Keratinocyte (primary cell): Measurements from ENCODE around the gene CAMK2G. TPM values are rescaled to one million over a fixed set of nuclear protein-coding genes. Genes with fewer than 3 reads are reported as not detected.

Experiments used
- DNase-seq: peaks from one replicate; pipeline ENCODE4 v3.0.0-alpha.2; 2011; ENCODE audit warnings: low read depth, missing footprints, low spot score
- FAIRE-seq: peaks from 2 replicates; lab custom pipeline; 2011; peaks lifted over from hg19 to GRCh38; lab: Jason Lieb, UNC
- H2AFZ ChIP-seq: 2 replicates; pipeline ENCODE4 v1.6.0; 2012; ENCODE audit warnings: low read length, control low read depth, inconsistent platforms; ENCODE audit not compliant: control insufficient read depth
- H3K27ac ChIP-seq: 2 replicates; pipeline ENCODE4 v1.5.1; 2011; ENCODE audit warnings: low read length; ENCODE audit not compliant: control insufficient read depth, insufficient read depth
- H3K27me3 ChIP-seq: 3 replicates; pipeline ENCODE4 v1.6.0; 2011; ENCODE audit warnings: low read length; ENCODE audit not compliant: control insufficient read depth, insufficient read depth; ENCODE audit errors: extremely low read depth
- H3K36me3 ChIP-seq, 2 experiments: 2 replicates in 1 of 2; 3 replicates in 1 of 2; pipeline ENCODE4 v1.5.1; 2011; ENCODE audit warnings: low read length in 2 of 2, mild to moderate bottlenecking in 1 of 2; ENCODE audit not compliant: control insufficient read depth in 2 of 2, insufficient read depth in 2 of 2; ENCODE audit errors: extremely low read depth in 1 of 2
- H3K4me1 ChIP-seq: 3 replicates; pipeline ENCODE4 v1.5.1; 2011; ENCODE audit warnings: low read length; ENCODE audit not compliant: control insufficient read depth, insufficient read depth; ENCODE audit errors: extremely low read depth
- H3K4me2 ChIP-seq: 3 replicates; pipeline ENCODE4 v1.6.0; 2011; ENCODE audit warnings: low read depth, low read length; ENCODE audit not compliant: control insufficient read depth, insufficient read depth; ENCODE audit errors: extremely low read depth
- H3K4me3 ChIP-seq, 3 experiments: fragments of 200-600 bp in 1 of 3; sonication (generic) in 1 of 3; 2 replicates in 2 of 3; 3 replicates in 1 of 3; pipeline ENCODE4 v1.5.1; 2011 to 2016; ENCODE audit warnings: low read length in 3 of 3, mild to moderate bottlenecking in 3 of 3, control low read depth in 2 of 3, inconsistent platforms in 1 of 3, low read depth in 1 of 3, mixed read lengths in 1 of 3, mixed run types in 1 of 3, moderate library complexity in 1 of 3; ENCODE audit not compliant: control insufficient read depth in 2 of 3, insufficient read depth in 2 of 3; ENCODE audit errors: extremely low read depth in 1 of 3
- H3K79me2 ChIP-seq: 2 replicates; pipeline ENCODE4 v1.6.0; 2012; ENCODE audit warnings: low read length; ENCODE audit not compliant: control insufficient read depth, insufficient read depth
- H3K9ac ChIP-seq: 3 replicates; pipeline ENCODE4 v1.6.0; 2011; ENCODE audit warnings: low read length; ENCODE audit not compliant: control insufficient read depth, insufficient read depth; ENCODE audit errors: extremely low read depth
- H3K9me1 ChIP-seq: 3 replicates; pipeline ENCODE4 v1.6.0; 2011; ENCODE audit warnings: low read length; ENCODE audit not compliant: control insufficient read depth, insufficient read depth; ENCODE audit errors: extremely low read depth
- H3K9me3 ChIP-seq: 2 replicates; pipeline ENCODE4 v1.5.1; 2012; ENCODE audit warnings: low read depth, low read length; ENCODE audit not compliant: control insufficient read depth
- H4K20me1 ChIP-seq: 3 replicates; pipeline ENCODE4 v1.6.0; 2011; ENCODE audit warnings: low read length; ENCODE audit not compliant: control insufficient read depth, insufficient read depth; ENCODE audit errors: extremely low read depth
- CTCF ChIP-seq, 3 experiments: IDR thresholded peaks in 1 of 3; conservative IDR thresholded peaks in 1 of 3; optimal IDR thresholded peaks in 1 of 3; 2 replicates in 2 of 3; 3 replicates in 1 of 3; pipeline versions ENCODE3 to v1.5.1; 2011; ENCODE audit warnings: low read length in 3 of 3, mild to moderate bottlenecking in 3 of 3, moderate library complexity in 2 of 3, control low read depth in 1 of 3, inconsistent platforms in 1 of 3; ENCODE audit not compliant: insufficient read depth in 2 of 3; ENCODE audit errors: extremely low read depth in 1 of 3
- EZH2 ChIP-seq: IDR thresholded peaks from one replicate; pipeline ENCODE4 v1.6.1; 2012; ENCODE audit warnings: inconsistent platforms, mild to moderate bottlenecking, low read length, moderate library complexity
- dilution Hi-C: fragments of 300-500 bp; cut with MboI; formaldehyde crosslinking; loops from one replicate; pipeline ENCODE4 v1.7.0; 2020; ENCODE audit warnings: low sequenced_read_pairs; ENCODE audit not compliant: extremely low pct_ligation_motif_present
- polyA plus RNA-seq, 5 experiments: library from polyadenylated mRNA; depleted of rRNA in 3 of 5; stranded (reverse) in 3 of 5; stranded (forward) in 1 of 5; unstranded in 1 of 5; fragments of >200 nt; gene quantifications; 1 replicate in 1 of 5; 2 replicates in 3 of 5; 3 replicates in 1 of 5; pipeline versions ENCODE4 v1.2.1 to v1.2.3, GENCODE V29; 2011 to 2012; ENCODE audit warnings: missing spikeins in 2 of 5, low read depth in 1 of 5, low replicate concordance in 1 of 5

CAMK2G gene
- polyA plus RNA-seq, 1 donor (not counting 4 experiments of a cell fraction or from before 2014, with no cell fraction given) = 17.6 TPM

- H3K36me3 ChIP-seq = peaks cover 21 to 25% of the 10 kb centered on the region in 2 experiments
- H3K4me2 ChIP-seq = no peak overlapping the region
- H2AFZ ChIP-seq = no peak overlapping the region
- DNase-seq (no peak), FAIRE-seq (no peak)
- no peaks in the 10 kb centered on the region for H3K9me1 ChIP-seq
- H3K27ac ChIP-seq = no peak overlapping the region
- H3K79me2 ChIP-seq = no peaks in the 10 kb centered on the region
- H3K4me1 ChIP-seq = peaks cover 8% of the 10 kb centered on the region
- no peaks in the 10 kb centered on the region for H3K9me3 ChIP-seq
- no peaks in the 10 kb centered on the region for H3K27me3 ChIP-seq
- dilution Hi-C loops = no loop called here
- H3K9ac ChIP-seq = no peak overlapping the region
- TF ChIP-seq EZH2 (no peak), CTCF (optimal IDR thresholded peaks at IDR 0.05 in 1 of 3, IDR thresholded peaks at IDR 0.05 in 1 of 3, conservative IDR thresholded peaks at IDR 0.05 in 1 of 3; ENCODE audit: extremely low read depth in 1 of 3, insufficient read depth in 2 of 3, low read length in 3 of 3) (no peak)
- H4K20me1 ChIP-seq = peaks cover 3% of the 10 kb centered on the region
- H3K4me3 ChIP-seq = no peak overlapping the region
These were observed 33.8 kb downstream of the CAMK2G start for GRCh38 chr10:73840403-73841060.

GRCh38 chr10:73840056-73840402 is 34.3 kb downstream of the CAMK2G start:
- Histone ChIP-seq H3K79me2 (no peaks in the 10 kb centered on the region), H3K27me3 (no peaks in the 10 kb centered on the region), H3K9me1 (no peaks in the 10 kb centered on the region), H3K4me2 (no peak overlapping the region), H3K4me1 (peaks cover 8% of the 10 kb centered on the region), H3K9me3 (no peaks in the 10 kb centered on the region), H3K9ac (no peak overlapping the region), H3K36me3 (peaks cover 21 to 27% of the 10 kb centered on the region in 2 experiments), H4K20me1 (peaks cover 3% of the 10 kb centered on the region), H3K4me3 (no peak overlapping the region), H3K27ac (no peak overlapping the region), H2AFZ (no peak overlapping the region)
- FAIRE-seq (no peak), DNase-seq (no peak)
- dilution Hi-C loops = no loop called here
- TF ChIP-seq EZH2 (no peak), CTCF (optimal IDR thresholded peaks at IDR 0.05 in 1 of 3, IDR thresholded peaks at IDR 0.05 in 1 of 3, conservative IDR thresholded peaks at IDR 0.05 in 1 of 3; ENCODE audit: extremely low read depth in 1 of 3, insufficient read depth in 2 of 3, low read length in 3 of 3) (no peak)
